HepG2 (cell line): ENCODE results near the gene CEP97. TPM values are rescaled to one million over a fixed set of nuclear protein-coding genes. Genes with fewer than 3 reads are reported as not detected.

ENCODE experiments used
- ADNP ChIP-seq: sonication (generic); formaldehyde crosslinking; IDR thresholded peaks from 2 replicates; pipeline ENCODE4 v1.4.0; 2020; ENCODE audit warnings: missing genetic modification reagents
- ARHGAP35 ChIP-seq: sonication (generic); formaldehyde crosslinking; IDR thresholded peaks from 2 replicates; pipeline ENCODE4 v1.9.0; 2022; ENCODE audit warnings: mild to moderate bottlenecking, inconsistent platforms, moderate library complexity, missing genetic modification reagents, borderline replicate concordance
- ATF7-NPFF ChIP-seq: sonication (generic); formaldehyde crosslinking; IDR thresholded peaks from 2 replicates; pipeline ENCODE4 v1.8.1; 2023; ENCODE audit warnings: mild to moderate bottlenecking, low read depth, missing genetic modification reagents, moderate library complexity
- ATM ChIP-seq: fragments of 450-650 bp; IDR thresholded peaks from 2 replicates; pipeline ENCODE4 v1.7.1; 2017; ENCODE audit warnings: mild to moderate bottlenecking, borderline replicate concordance
- CBX5 ChIP-seq: sonication (generic); formaldehyde crosslinking; IDR thresholded peaks from 2 replicates; pipeline ENCODE4 v1.4.0; 2020; ENCODE audit warnings: missing genetic modification reagents, borderline replicate concordance
- CENPBD1 ChIP-seq: sonication (generic); formaldehyde crosslinking; IDR thresholded peaks from 2 replicates; pipeline ENCODE4 v1.8.0; 2022; ENCODE audit warnings: missing genetic modification reagents, low read depth, mild to moderate bottlenecking, borderline replicate concordance
- DMAP1 ChIP-seq: IDR thresholded peaks from 2 replicates; pipeline ENCODE4 v1.6.1; 2016
- E2F5 ChIP-seq: sonication (generic); formaldehyde crosslinking; conservative IDR thresholded peaks from 2 replicates; pipeline ENCODE4 v1.4.0; 2020; ENCODE audit warnings: missing genetic modification reagents
- ETV6 ChIP-seq: sonication (generic); formaldehyde crosslinking; conservative IDR thresholded peaks from 2 replicates; pipeline ENCODE4 v1.4.0; 2020; ENCODE audit warnings: missing genetic modification reagents
- GATAD1 ChIP-seq: IDR thresholded peaks from 2 replicates; pipeline ENCODE4 v1.6.1; 2016; ENCODE audit warnings: missing genetic modification reagents, missing compliant biosample characterization
- MNT ChIP-seq: fragments of 450-650 bp; IDR thresholded peaks from 2 replicates; pipeline ENCODE4 v1.6.1; 2016
- NBN ChIP-seq: fragments of 450-650 bp; conservative IDR thresholded peaks from 2 replicates; pipeline ENCODE4 v1.6.1; 2017
- NCOR1 ChIP-seq: fragments of 200-600 bp; sonication (generic); IDR thresholded peaks from 2 replicates; pipeline ENCODE4 v1.7.0; 2017; ENCODE audit warnings: antibody characterized with exemption, low read length, borderline replicate concordance
- PHF8 ChIP-seq: sonication (generic); formaldehyde crosslinking; IDR thresholded peaks from 2 replicates; pipeline ENCODE4 v1.5.0; 2020; ENCODE audit warnings: missing genetic modification reagents
- SIN3B ChIP-seq: fragments of 150-350 bp; IDR thresholded peaks from 2 replicates; pipeline ENCODE4 v1.6.1; 2014; ENCODE audit warnings: low read length
- SKI ChIP-seq: fragments of 450-650 bp; IDR thresholded peaks from one replicate; pipeline ENCODE4 v1.6.1; 2018; ENCODE audit warnings: mild to moderate bottlenecking; ENCODE audit not compliant: partially characterized antibody
- SP2 ChIP-seq: sonication (generic); formaldehyde crosslinking; IDR thresholded peaks from 2 replicates; pipeline ENCODE4 v1.5.1; 2020; ENCODE audit warnings: mild to moderate bottlenecking, missing genetic modification reagents
- THAP11 ChIP-seq: IDR thresholded peaks from 2 replicates; pipeline ENCODE4 v1.6.1; 2016; ENCODE audit warnings: missing biosample characterization, missing genetic modification reagents
- TIGD3 ChIP-seq: sonication (generic); formaldehyde crosslinking; IDR thresholded peaks from 2 replicates; pipeline ENCODE4 v1.5.1; 2020; ENCODE audit warnings: mild to moderate bottlenecking, missing genetic modification reagents, borderline replicate concordance
- XRCC5 ChIP-seq: fragments of 200-400 bp; formaldehyde crosslinking; optimal IDR thresholded peaks from 2 replicates; pipeline ENCODE3; 2017; ENCODE audit warnings: mild to moderate bottlenecking, low read length
- ZNF3 ChIP-seq: IDR thresholded peaks from 2 replicates; pipeline ENCODE4 v1.7.0; 2017; ENCODE audit warnings: inconsistent platforms
- ZNF547 ChIP-seq: sonication (generic); formaldehyde crosslinking; IDR thresholded peaks from 2 replicates; pipeline ENCODE4 v1.5.1; 2020; ENCODE audit warnings: mild to moderate bottlenecking, missing genetic modification reagents
- ZNF615 ChIP-seq: sonication (generic); formaldehyde crosslinking; IDR thresholded peaks from 2 replicates; pipeline ENCODE4 v1.5.0; 2020; ENCODE audit warnings: mild to moderate bottlenecking, missing genetic modification reagents, borderline replicate concordance
- ZNF629 ChIP-seq: sonication (generic); formaldehyde crosslinking; conservative IDR thresholded peaks from 2 replicates; pipeline ENCODE4 v1.5.0; 2020; ENCODE audit warnings: missing genetic modification reagents
- ZNF891 ChIP-seq: sonication (generic); formaldehyde crosslinking; IDR thresholded peaks from 2 replicates; pipeline ENCODE4 v1.5.0; 2020; ENCODE audit warnings: mild to moderate bottlenecking, missing genetic modification reagents
- polyA plus RNA-seq, 8 experiments: library from polyadenylated mRNA; depleted of rRNA in 3 of 8; stranded (reverse) in 7 of 8; unstranded in 1 of 8; fragments of >200 nt; fragmentation: Illumina TruSeq in 4 of 8; extraction: Trizol in 4 of 8; gene quantifications; 2 replicates each; pipeline versions ENCODE4 v1.2.1 to v1.2.3, GENCODE V29; 2011 to 2016; ENCODE audit warnings: low read depth in 4 of 8, missing spikeins in 1 of 8, mixed read lengths in 1 of 8; ENCODE audit not compliant: insufficient read depth in 1 of 8
- total RNA-seq, 5 experiments: library from RNA; depleted of rRNA; stranded (reverse); fragments of >200 nt; fragmentation: Illumina TruSeq; extraction: Trizol; gene quantifications; 2 replicates each; pipeline ENCODE4 v1.2.3, GENCODE V29; 2016; ENCODE audit warnings: low read depth in 1 of 5

The CEP97 gene
- total and polyA plus RNA-seq, 2 of the 13 experiments (the other 11 are each of a cell fraction or from before 2014, with no cell fraction given), result 0.99 to 6.5 TPM

- TF ChIP-seq ZNF615 (CRISPR knock-in tag), result no peak
- TF ChIP-seq MNT, result no peak
- TF ChIP-seq GATAD1 (CRISPR knock-in tag), result no peak
- TF ChIP-seq ARHGAP35, result peak; percentile 49; the same call in 1 of the 2 replicates
- no peak for TF ChIP-seq ZNF629 (CRISPR knock-in tag)
- peak; percentile 78 for TF ChIP-seq PHF8 (CRISPR knock-in tag)
- TF ChIP-seq NCOR1, result no peak
- TF ChIP-seq ZNF891, result peak; percentile 80
- peak; percentile 45; the same call in 1 of the 2 replicates for TF ChIP-seq ZNF547 (CRISPR knock-in tag)
- peak; percentile 94 for TF ChIP-seq ATF7-NPFF (CRISPR knock-in tag)
- TF ChIP-seq E2F5, result no peak
- TF ChIP-seq THAP11 (CRISPR knock-in tag), result peak; percentile 63; the same call in 1 of the 2 replicates
- no peak for TF ChIP-seq DMAP1 (CRISPR knock-in tag)
- TF ChIP-seq NBN, result no peak
- TF ChIP-seq SP2, result peak; percentile 93
- no peak for TF ChIP-seq SIN3B
- TF ChIP-seq CBX5 (CRISPR knock-in tag), result 0 out of 2 replicates have a peak, but pooled peaks have one; percentile 14
- TF ChIP-seq CENPBD1 (CRISPR knock-in tag), result no peak
- no peak for TF ChIP-seq ADNP (CRISPR knock-in tag)
- 0 out of 2 replicates have a peak, but pooled peaks have one; percentile 31 for TF ChIP-seq ETV6 (CRISPR knock-in tag)
- TF ChIP-seq XRCC5, result peak; percentile 83
- peak; percentile 54 for TF ChIP-seq SKI
- TF ChIP-seq ATM, result no peak
- no peak for TF ChIP-seq ZNF3 (CRISPR knock-in tag)
- no peak for TF ChIP-seq TIGD3 (CRISPR knock-in tag)
These were observed 54.8 kb downstream of the CEP97 start, which contains the start of gene NXPE3 (continued) for GRCh38 chr3:101779047-101779821.
